DOHH2 (cell line): ENCODE results near the gene APOBEC4.

Experiments used
- EZH2phosphoT487 ChIP-seq: fragments of 200-600 bp; sonication (generic); IDR thresholded peaks from 2 replicates; pipeline ENCODE4 v1.6.1; 2017; ENCODE audit warnings: borderline replicate concordance, mild to moderate bottlenecking, antibody characterized with exemption, low read length, moderate library complexity, mixed read lengths
- TF ChIP-seq, protein P1 (sequence below): fragments of 200-600 bp; sonication (generic); IDR thresholded peaks from one replicate; pipeline ENCODE4 v1.5.1; 2014; ENCODE audit warnings: antibody characterized with exemption, mild to moderate bottlenecking, low read depth, low read length; ENCODE audit not compliant: poor library complexity, severe bottlenecking

DNA sequence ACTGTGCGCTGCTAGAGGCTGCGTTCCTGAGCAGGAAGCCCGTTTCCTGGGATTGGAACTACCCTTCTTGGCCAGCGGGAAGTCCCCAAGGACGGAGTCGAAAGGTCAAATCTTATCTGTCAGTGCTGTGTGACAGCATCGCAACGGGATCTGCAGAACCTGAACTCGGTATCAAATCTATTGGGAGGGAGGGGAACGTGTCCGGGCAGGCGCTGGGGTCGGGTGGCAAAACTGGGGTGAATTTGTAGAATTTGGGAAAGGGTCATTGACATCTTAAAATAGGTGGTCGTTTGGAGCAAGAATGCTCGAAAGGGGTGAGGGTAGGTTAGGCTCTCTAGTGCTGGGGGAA lies 16.8 kb downstream of the APOBEC4 start:
- TF ChIP-seq, protein P1, sequence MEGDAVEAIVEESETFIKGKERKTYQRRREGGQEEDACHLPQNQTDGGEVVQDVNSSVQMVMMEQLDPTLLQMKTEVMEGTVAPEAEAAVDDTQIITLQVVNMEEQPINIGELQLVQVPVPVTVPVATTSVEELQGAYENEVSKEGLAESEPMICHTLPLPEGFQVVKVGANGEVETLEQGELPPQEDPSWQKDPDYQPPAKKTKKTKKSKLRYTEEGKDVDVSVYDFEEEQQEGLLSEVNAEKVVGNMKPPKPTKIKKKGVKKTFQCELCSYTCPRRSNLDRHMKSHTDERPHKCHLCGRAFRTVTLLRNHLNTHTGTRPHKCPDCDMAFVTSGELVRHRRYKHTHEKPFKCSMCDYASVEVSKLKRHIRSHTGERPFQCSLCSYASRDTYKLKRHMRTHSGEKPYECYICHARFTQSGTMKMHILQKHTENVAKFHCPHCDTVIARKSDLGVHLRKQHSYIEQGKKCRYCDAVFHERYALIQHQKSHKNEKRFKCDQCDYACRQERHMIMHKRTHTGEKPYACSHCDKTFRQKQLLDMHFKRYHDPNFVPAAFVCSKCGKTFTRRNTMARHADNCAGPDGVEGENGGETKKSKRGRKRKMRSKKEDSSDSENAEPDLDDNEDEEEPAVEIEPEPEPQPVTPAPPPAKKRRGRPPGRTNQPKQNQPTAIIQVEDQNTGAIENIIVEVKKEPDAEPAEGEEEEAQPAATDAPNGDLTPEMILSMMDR = no peak
- TF ChIP-seq EZH2phosphoT487 = no peak
